ENCODE data around the gene ZNF469. TPM values are rescaled to one million over a fixed set of nuclear protein-coding genes. Genes with fewer than 3 reads are reported as not detected.
"Not testable (repeated sequence)": the region's sequence is repeated elsewhere in the genome, so short reads cannot be mapped to it uniquely, and the experiment has no call there.

ZNF469 gene
- total and polyA plus RNA-seq, 9 of the 15 experiments (the other 6 are each of a cell fraction or from before 2014, with no cell fraction given): 0.01 to 0.04 TPM; not detected in 7

DNA sequence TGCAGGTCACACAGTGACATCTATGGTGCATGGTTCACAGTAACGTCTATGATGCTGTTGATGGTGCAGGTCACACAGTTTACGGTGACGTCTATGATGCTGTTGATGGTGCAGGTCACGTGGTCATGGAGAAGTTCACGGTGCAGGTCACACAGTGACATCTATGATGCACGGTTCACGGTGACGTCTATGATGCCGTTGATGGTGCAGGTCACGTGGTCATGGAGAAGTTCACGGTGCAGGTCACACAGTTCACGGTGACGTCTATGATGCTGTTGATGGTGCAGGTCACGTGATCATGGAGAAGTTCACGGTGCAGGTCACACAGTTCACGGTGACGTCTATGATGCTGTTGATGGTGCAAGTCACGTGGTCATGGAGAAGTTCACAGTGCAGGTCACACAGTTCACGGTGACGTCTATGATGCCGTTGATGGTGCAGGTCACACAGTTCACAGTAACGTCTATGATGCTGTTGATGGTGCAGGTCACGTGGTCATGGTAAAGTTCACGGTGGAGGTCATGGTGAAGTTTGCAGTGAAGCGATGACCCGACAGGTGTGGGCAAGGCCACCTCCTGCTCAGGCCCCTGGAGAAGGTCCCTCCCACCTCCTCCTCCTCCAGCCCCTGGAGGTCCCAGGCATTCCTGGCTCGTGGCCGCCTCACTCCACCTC lies 27.7 kb downstream of the ZNF469 start:
- H3K9me3 ChIP-seq (replicated peaks; ENCODE audit: control insufficient read depth, insufficient read depth, low read depth, low read length); H3K36me3 ChIP-seq (ENCODE audit: control insufficient read depth, insufficient read depth, low read length); intact Hi-C loops (cut with micrococcal nuclease); ATAC-seq; H3K9ac ChIP-seq (ENCODE audit: insufficient read depth in 1 of 2, low read depth in 2 of 2, low read length in 2 of 2); in situ Hi-C loops (cut with MboI); DNase-seq (ENCODE audit: extremely low read depth in 1 of 4, low spot score in 3 of 4); H3K27ac ChIP-seq (ENCODE audit: extremely low read depth, low read depth, low read length); CTCF ChIA-PET (ENCODE audit: low intra/inter-chr PET ratio); H3K4me3 ChIP-seq; H3K79me2 ChIP-seq (ENCODE audit: control insufficient read depth, insufficient read depth, low read length); H3K9me1 ChIP-seq (ENCODE audit: control insufficient read depth, insufficient read depth, low read length); BruUV-seq (replicated peaks); H2AFZ ChIP-seq (ENCODE audit: low read depth, low read length); TF ChIP-seq NR2C1 (IDR thresholded peaks at IDR 0.05); TOE1 (CRISPR knock-in tag; IDR thresholded peaks at IDR 0.05; ENCODE audit: borderline replicate concordance, low read depth): not testable (repeated sequence)
- Histone ChIP-seq H3K4me1 (replicated peaks in 1 of 2; ENCODE audit: control insufficient read depth in 2 of 2, insufficient read depth in 2 of 2, low read length in 2 of 2) (peaks cover under 1 to 76% of the 10 kb centered on the region in 2 experiments; a peak in 3 of 5 replicates), H3K4me2 (ENCODE audit: insufficient read depth, low read length) (0 out of 2 replicates have a peak overlapping the region, but pooled peaks have one; percentile 29), H3K27me3 (ENCODE audit: control insufficient read depth in 2 of 2, insufficient read depth in 2 of 2, low read length in 2 of 2) (peaks cover under 1 to 51% of the 10 kb centered on the region in 2 experiments; a peak in 4 of 5 replicates), H4K20me1 (replicated peaks; ENCODE audit: control insufficient read depth, insufficient read depth, low read length) (peaks cover 16% of the 10 kb centered on the region)
- WGBS (ENCODE audit: insufficient coverage, low coverage, missing lambda C conversion rate): 14% methylated on average over 26 of the region's 28 CpGs
- POLR2A ChIA-PET: interaction anchor here (0.5 kb wide), 1 partner anchor 196 kb away, joined by 3 read pairs; no protein-coding TSS in a partner anchor
- peak; percentile 85 for FAIRE-seq
- TF ChIP-seq, protein P1, sequence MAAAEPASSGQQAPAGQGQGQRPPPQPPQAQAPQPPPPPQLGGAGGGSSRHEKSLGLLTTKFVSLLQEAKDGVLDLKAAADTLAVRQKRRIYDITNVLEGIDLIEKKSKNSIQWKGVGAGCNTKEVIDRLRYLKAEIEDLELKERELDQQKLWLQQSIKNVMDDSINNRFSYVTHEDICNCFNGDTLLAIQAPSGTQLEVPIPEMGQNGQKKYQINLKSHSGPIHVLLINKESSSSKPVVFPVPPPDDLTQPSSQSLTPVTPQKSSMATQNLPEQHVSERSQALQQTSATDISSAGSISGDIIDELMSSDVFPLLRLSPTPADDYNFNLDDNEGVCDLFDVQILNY (CRISPR knock-in tag; IDR thresholded peaks at IDR 0.05): 0 out of 2 replicates have a peak, but pooled peaks have one; percentile 32
- TF ChIP-seq ATF7 (IDR thresholded peaks at IDR 0.05) (0 out of 2 replicates have a peak, but pooled peaks have one; percentile 37), CBFA2T2 (conservative IDR thresholded peaks at IDR 0.05) (peak; percentile 83), NR2C1 (tag; IDR thresholded peaks at IDR 0.05) (peak; percentile 76), TOE1 (IDR thresholded peaks at IDR 0.05; ENCODE audit: borderline replicate concordance) (peak; percentile 76; the same call in 1 of the 2 replicates), MTA3 (IDR thresholded peaks at IDR 0.05; ENCODE audit: borderline replicate concordance) (peak; percentile 51; the same call in 1 of the 2 replicates), RAD51 (IDR thresholded peaks at IDR 0.05; ENCODE audit: borderline replicate concordance, low read depth) (peak; percentile 97), NCOA1 (IDR thresholded peaks at IDR 0.05; ENCODE audit: low read depth) (peak; percentile 60), NR2C2 (CRISPR knock-in tag; IDR thresholded peaks at IDR 0.05) (peak; percentile 93), NR2C2 (tag; IDR thresholded peaks at IDR 0.05) (peak; percentile 92), CREM (IDR thresholded peaks at IDR 0.05; ENCODE audit: low read depth) (peak; percentile 74; the same call in 1 of the 2 replicates), FOXK2 (conservative IDR thresholded peaks at IDR 0.05 in 1 of 2, IDR thresholded peaks at IDR 0.05 in 1 of 2; ENCODE audit: low read depth in 2 of 2) (0 out of 4 replicates have a peak, but pooled peaks of 1 of the 2 experiments have one; percentile 14), USF1 (CRISPR knock-in tag; IDR thresholded peaks at IDR 0.05) (peak; percentile 97), BHLHE40 (IDR thresholded peaks at IDR 0.05; ENCODE audit: low read length) (peak; percentile 64), TARDBP (IDR thresholded peaks at IDR 0.05) (peak; percentile 38; the same call in 1 of the 2 replicates), PKNOX1 (IDR thresholded peaks at IDR 0.05) (peak; percentile 20; the same call in 1 of the 2 replicates)
- TF ChIP-seq, protein P2, sequence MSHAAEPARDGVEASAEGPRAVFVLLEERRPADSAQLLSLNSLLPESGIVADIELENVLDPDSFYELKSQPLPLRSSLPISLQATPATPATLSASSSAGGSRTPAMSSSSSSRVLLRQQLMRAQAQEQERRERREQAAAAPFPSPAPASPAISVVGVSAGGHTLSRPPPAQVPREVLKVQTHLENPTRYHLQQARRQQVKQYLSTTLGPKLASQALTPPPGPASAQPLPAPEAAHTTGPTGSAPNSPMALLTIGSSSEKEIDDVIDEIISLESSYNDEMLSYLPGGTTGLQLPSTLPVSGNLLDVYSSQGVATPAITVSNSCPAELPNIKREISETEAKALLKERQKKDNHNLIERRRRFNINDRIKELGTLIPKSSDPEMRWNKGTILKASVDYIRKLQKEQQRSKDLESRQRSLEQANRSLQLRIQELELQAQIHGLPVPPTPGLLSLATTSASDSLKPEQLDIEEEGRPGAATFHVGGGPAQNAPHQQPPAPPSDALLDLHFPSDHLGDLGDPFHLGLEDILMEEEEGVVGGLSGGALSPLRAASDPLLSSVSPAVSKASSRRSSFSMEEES (CRISPR knock-in tag; IDR thresholded peaks at IDR 0.05): peak; percentile 90

All from K562 (cell line).